SU-DHL-6 (cell line): ENCODE data around the gene SAMMSON.

ENCODE experiments used
- H2AFZ ChIP-seq: fragments of 200-600 bp; sonication (generic); 2 replicates; pipeline ENCODE4 v1.6.1; 2014; ENCODE audit warnings: low read depth, mild to moderate bottlenecking, moderate library complexity, mixed read lengths, antibody characterized with exemption, low read length; ENCODE audit not compliant: severe bottlenecking
- H3F3A ChIP-seq: fragments of 200-600 bp; shearing (Covaris generic); 2 replicates; pipeline ENCODE4 v1.6.0; 2016; ENCODE audit warnings: antibody characterized with exemption, mild to moderate bottlenecking; ENCODE audit not compliant: insufficient read depth
- H3K27ac ChIP-seq: fragments of 200-600 bp; sonication (generic); 2 replicates; pipeline ENCODE4 v1.5.1; 2016; ENCODE audit warnings: low read depth, mild to moderate bottlenecking, low read length, moderate library complexity, mixed read lengths
- H3K27me3 ChIP-seq: fragments of 200-600 bp; sonication (generic), shearing (Covaris generic); 2 replicates; pipeline ENCODE4 v1.6.0; 2014; ENCODE audit warnings: mild to moderate bottlenecking, low read length
- H3K36me3 ChIP-seq: fragments of 200-600 bp; sonication (generic); 2 replicates; pipeline ENCODE4 v1.6.1; 2014; ENCODE audit warnings: mild to moderate bottlenecking, low read length, mixed read lengths
- H3K4me2 ChIP-seq: fragments of 300-600, 200-600 bp; shearing (Covaris generic), sonication (generic); 2 replicates; pipeline ENCODE4 v1.6.0; 2014; ENCODE audit warnings: low read length, low read depth, mild to moderate bottlenecking; ENCODE audit not compliant: poor library complexity, severe bottlenecking
- H3K4me3 ChIP-seq: fragments of 200-600 bp; sonication (generic); 2 replicates; pipeline ENCODE4 v1.5.1; 2014; ENCODE audit warnings: antibody characterized with exemption, low read length, mild to moderate bottlenecking, mixed read lengths; ENCODE audit not compliant: insufficient read depth, poor library complexity, severe bottlenecking
- H3K79me2 ChIP-seq: fragments of 200-600 bp; sonication (generic); 2 replicates; pipeline ENCODE4 v1.6.1; 2014; ENCODE audit warnings: mild to moderate bottlenecking, low read length, moderate library complexity; ENCODE audit not compliant: insufficient read depth
- H3K9ac ChIP-seq: fragments of 200-600 bp; sonication (generic); 2 replicates; pipeline ENCODE4 v1.7.0; 2014; ENCODE audit warnings: mild to moderate bottlenecking, low read length
- H3K9me2 ChIP-seq: fragments of 200-600 bp; sonication (generic); replicated peaks from 2 replicates; pipeline ENCODE4 v1.6.1; 2014; ENCODE audit warnings: low read length; ENCODE audit not compliant: insufficient read depth
- H3K9me3 ChIP-seq: fragments of 200-600 bp; sonication (generic); 2 replicates; pipeline ENCODE4 v1.6.1; 2014; ENCODE audit warnings: low read length, mixed read lengths; ENCODE audit not compliant: insufficient read depth
- H4K20me1 ChIP-seq: fragments of 200-600 bp; sonication (generic); 2 replicates; pipeline ENCODE4 v1.6.1; 2014; ENCODE audit warnings: low read depth, mild to moderate bottlenecking, antibody characterized with exemption, low read length, moderate library complexity, mixed read lengths
- CTCF ChIP-seq: fragments of 200-600 bp; sonication (generic); IDR thresholded peaks from one replicate; pipeline ENCODE4 v1.5.1; 2017; ENCODE audit warnings: antibody characterized with exemption, mild to moderate bottlenecking, low read length, moderate library complexity; ENCODE audit not compliant: insufficient read depth, poor library complexity, severe bottlenecking
- EZH2phosphoT487 ChIP-seq: fragments of 200-600 bp; sonication (generic), shearing (Covaris generic); conservative IDR thresholded peaks from 2 replicates; pipeline ENCODE4 v1.6.1; 2018; ENCODE audit warnings: mild to moderate bottlenecking, antibody characterized with exemption, low read length, moderate library complexity, mixed read lengths

Gene SAMMSON

GRCh38 chr3:70108072-70108471 lies 108.5 kb downstream of the SAMMSON start:
- Histone ChIP-seq H4K20me1 (no peaks in the 10 kb centered on the region), H3K9ac (no peak overlapping the region), H3K36me3 (no peaks in the 10 kb centered on the region), H3K9me2 (no peaks in the 10 kb centered on the region), H3F3A (no peaks in the 10 kb centered on the region), H3K9me3 (no peaks in the 10 kb centered on the region), H3K27me3 (no peaks in the 10 kb centered on the region), H3K4me2 (no peak overlapping the region), H2AFZ (no peak overlapping the region), H3K4me3 (no peak overlapping the region), H3K79me2 (no peaks in the 10 kb centered on the region), H3K27ac (no peak overlapping the region)
- TF ChIP-seq EZH2phosphoT487 (no peak), CTCF (no peak)

- H3K27ac ChIP-seq, result no peak overlapping the region
- H3K9me2 ChIP-seq, result no peaks in the 10 kb centered on the region
- no peak overlapping the region for H3K9ac ChIP-seq
- H3K79me2 ChIP-seq, result no peaks in the 10 kb centered on the region
- no peaks in the 10 kb centered on the region for H3K36me3 ChIP-seq
- no peaks in the 10 kb centered on the region for H4K20me1 ChIP-seq
- H3F3A ChIP-seq, result no peaks in the 10 kb centered on the region
- H3K27me3 ChIP-seq, result no peaks in the 10 kb centered on the region
- H2AFZ ChIP-seq, result no peak overlapping the region
- TF ChIP-seq CTCF, result no peak
- TF ChIP-seq EZH2phosphoT487, result no peak
- no peak overlapping the region for H3K4me3 ChIP-seq
- H3K4me2 ChIP-seq, result no peak overlapping the region
- no peaks in the 10 kb centered on the region for H3K9me3 ChIP-seq
Observed at GRCh38 chr3:70108546-70108945, 109.0 kb downstream of the SAMMSON start.

GRCh38 chr3:70110066-70110465 lies 110.5 kb downstream of the SAMMSON start:
- Histone ChIP-seq H3K9me3 (no peaks in the 10 kb centered on the region), H3K36me3 (no peaks in the 10 kb centered on the region), H3K4me2 (no peak overlapping the region), H4K20me1 (no peaks in the 10 kb centered on the region), H3K79me2 (no peaks in the 10 kb centered on the region), H3K9ac (no peak overlapping the region), H3K4me3 (no peak overlapping the region), H3K9me2 (no peaks in the 10 kb centered on the region), H3F3A (no peaks in the 10 kb centered on the region), H3K27me3 (no peaks in the 10 kb centered on the region), H2AFZ (no peak overlapping the region), H3K27ac (no peak overlapping the region)
- no peak for TF ChIP-seq EZH2phosphoT487
- TF ChIP-seq CTCF, result no peak
